Esophagus squamous epithelium (tissue), 5 donors: ENCODE results near the gene TMEM121. TPM values are rescaled to one million over a fixed set of nuclear protein-coding genes. Genes with fewer than 3 reads are reported as not detected.
A peak's percentile ranks its signal among the peaks of the same experiment; 100 is the strongest.

Experiments used
- DNase-seq: peaks from one replicate; lab custom pipeline; 2025; lab: John Stamatoyannopoulos, UW
- H3K27ac ChIP-seq, 4 donors: fragments of 200-600 bp; sonication (generic); one replicate each; pipeline ENCODE4 v1.5.1; 2016 to 2019; ENCODE audit warnings: mild to moderate bottlenecking in 1 of 4
- H3K27me3 ChIP-seq, 4 donors: fragments of 200-600 bp; sonication (generic); 1 replicate in 3 of 4; 2 replicates in 1 of 4; pipeline versions ENCODE4 v1.5.1 to v1.6.0; 2017 to 2021; ENCODE audit warnings: antibody characterized with exemption in 1 of 4
- H3K36me3 ChIP-seq, 3 donors: fragments of 200-600 bp; sonication (generic); one replicate each; pipeline ENCODE4 v1.5.1; 2016 to 2019
- H3K4me1 ChIP-seq, 3 donors: fragments of 200-600 bp; sonication (generic); one replicate each; pipeline ENCODE4 v1.5.1; 2017 to 2019
- H3K4me3 ChIP-seq, 4 donors: fragments of 200-600 bp; sonication (generic); 1 replicate in 3 of 4; 2 replicates in 1 of 4; pipeline ENCODE4 v1.5.1; 2016 to 2019; ENCODE audit warnings: mild to moderate bottlenecking in 2 of 4, moderate library complexity in 1 of 4
- H3K9me3 ChIP-seq, 3 donors: fragments of 200-600 bp; sonication (generic); one replicate each; pipeline ENCODE4 v1.5.1; 2016 to 2019
- POLR2A ChIP-seq, 4 donors: fragments of 450-650 bp; IDR thresholded peaks; one replicate each; pipeline ENCODE4 v1.6.1; 2017; ENCODE audit warnings: antibody characterized with exemption in 4 of 4, mild to moderate bottlenecking in 4 of 4, moderate library complexity in 3 of 4
- WGBS, 2 donors: methylation state at CpG; one replicate each; pipeline ENCODE4 v1.1.5; 2018; 5-methylcytosine and 5-hydroxymethylcytosine counted together
- intact Hi-C: fragments of 100-400 bp; cut with DNase I; formaldehyde crosslinking; loops from one replicate; pipeline ENCODE4 v1.15.0; 2022
- total RNA-seq, 4 donors: library from RNA; depleted of rRNA; stranded (reverse); fragments of >200 nt; gene quantifications; one replicate each; pipeline ENCODE4 v1.1.0, GENCODE V29; 2016
- TF ChIP-seq, protein P1 (sequence below), 6 experiments: fragments of 450-650 bp in 4 of 6; fragments of 200-600 bp in 2 of 6; sonication (generic) in 2 of 6; IDR thresholded peaks; one replicate each; pipeline ENCODE4 v1.5.1; 2016 to 2019; ENCODE audit warnings: antibody characterized with exemption in 6 of 6, mild to moderate bottlenecking in 4 of 6, moderate library complexity in 4 of 6
- donor health status: DM: yes; HTN: yes; CAD: no.

TMEM121 gene
- total RNA-seq, 4 donors from 2014 or later, result 0.61 to 2.1 (median 1.6) TPM

DNA sequence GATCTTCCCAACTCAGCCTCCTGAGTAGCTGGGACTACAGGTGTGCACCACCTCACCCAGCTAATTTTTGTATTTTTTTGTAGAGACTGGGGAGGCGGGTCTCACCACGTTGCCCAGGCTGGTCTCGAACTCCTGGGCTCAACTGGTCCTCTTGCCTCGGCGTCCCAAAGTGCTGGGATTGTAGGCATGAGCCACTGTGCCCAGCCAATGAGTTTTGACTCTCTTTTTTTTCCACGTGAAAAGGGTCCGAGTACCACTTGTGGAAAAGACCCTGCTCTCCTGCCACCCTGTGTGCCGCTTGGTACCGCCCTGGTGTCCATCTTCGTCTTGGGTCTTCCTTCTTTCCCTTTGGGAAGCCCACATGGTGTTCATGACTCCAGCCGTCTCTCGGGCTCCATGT, 17.8 kb upstream of the TMEM121 start:
- no peak for DNase-seq
- Histone ChIP-seq H3K27ac (no peak overlapping the region), H3K9me3 (no peaks in the 10 kb centered on the region), H3K4me1 (peaks cover 0 to 8% (median 0%) of the 10 kb centered on the region in 3 donors), H3K4me3 (no peak overlapping the region), H3K36me3 (no peaks in the 10 kb centered on the region), H3K27me3 (peaks cover 0 to 56% (median 0%) of the 10 kb centered on the region in 4 donors)
- intact Hi-C loops, result no loop called here
- WGBS, 2 donors, result 87 to 92% methylated on average over 10 to 12 of the region's 12 CpGs
- no peak for TF ChIP-seq POLR2A (IDR thresholded peaks at IDR 0.05)
- TF ChIP-seq, protein P1, sequence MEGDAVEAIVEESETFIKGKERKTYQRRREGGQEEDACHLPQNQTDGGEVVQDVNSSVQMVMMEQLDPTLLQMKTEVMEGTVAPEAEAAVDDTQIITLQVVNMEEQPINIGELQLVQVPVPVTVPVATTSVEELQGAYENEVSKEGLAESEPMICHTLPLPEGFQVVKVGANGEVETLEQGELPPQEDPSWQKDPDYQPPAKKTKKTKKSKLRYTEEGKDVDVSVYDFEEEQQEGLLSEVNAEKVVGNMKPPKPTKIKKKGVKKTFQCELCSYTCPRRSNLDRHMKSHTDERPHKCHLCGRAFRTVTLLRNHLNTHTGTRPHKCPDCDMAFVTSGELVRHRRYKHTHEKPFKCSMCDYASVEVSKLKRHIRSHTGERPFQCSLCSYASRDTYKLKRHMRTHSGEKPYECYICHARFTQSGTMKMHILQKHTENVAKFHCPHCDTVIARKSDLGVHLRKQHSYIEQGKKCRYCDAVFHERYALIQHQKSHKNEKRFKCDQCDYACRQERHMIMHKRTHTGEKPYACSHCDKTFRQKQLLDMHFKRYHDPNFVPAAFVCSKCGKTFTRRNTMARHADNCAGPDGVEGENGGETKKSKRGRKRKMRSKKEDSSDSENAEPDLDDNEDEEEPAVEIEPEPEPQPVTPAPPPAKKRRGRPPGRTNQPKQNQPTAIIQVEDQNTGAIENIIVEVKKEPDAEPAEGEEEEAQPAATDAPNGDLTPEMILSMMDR (IDR thresholded peaks at IDR 0.05), result no peak

DNA sequence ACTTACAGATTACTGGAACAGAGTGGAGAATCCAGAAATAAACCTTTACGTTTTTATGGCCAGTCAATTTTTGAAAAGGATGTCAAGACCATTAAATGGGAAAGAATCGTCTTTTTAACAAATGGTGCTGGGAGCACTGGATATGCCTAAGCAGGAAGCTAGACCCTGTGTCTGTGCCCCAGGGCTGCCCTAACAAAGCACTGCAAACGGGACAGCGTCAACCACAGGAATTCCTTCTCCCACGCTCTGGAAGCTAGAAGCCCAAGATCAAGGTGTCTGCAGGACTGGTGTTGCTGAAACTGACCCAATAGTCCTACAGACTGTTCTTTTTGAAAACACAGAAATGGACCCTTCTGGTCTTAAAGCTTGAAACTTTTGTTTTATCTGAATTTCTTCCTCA, 9.3 kb upstream of the TMEM121 start:
- intact Hi-C loops, result no loop called here
- 44 to 54% methylated on average over 5 of the region's 5 CpGs for WGBS, 2 donors

DNA sequence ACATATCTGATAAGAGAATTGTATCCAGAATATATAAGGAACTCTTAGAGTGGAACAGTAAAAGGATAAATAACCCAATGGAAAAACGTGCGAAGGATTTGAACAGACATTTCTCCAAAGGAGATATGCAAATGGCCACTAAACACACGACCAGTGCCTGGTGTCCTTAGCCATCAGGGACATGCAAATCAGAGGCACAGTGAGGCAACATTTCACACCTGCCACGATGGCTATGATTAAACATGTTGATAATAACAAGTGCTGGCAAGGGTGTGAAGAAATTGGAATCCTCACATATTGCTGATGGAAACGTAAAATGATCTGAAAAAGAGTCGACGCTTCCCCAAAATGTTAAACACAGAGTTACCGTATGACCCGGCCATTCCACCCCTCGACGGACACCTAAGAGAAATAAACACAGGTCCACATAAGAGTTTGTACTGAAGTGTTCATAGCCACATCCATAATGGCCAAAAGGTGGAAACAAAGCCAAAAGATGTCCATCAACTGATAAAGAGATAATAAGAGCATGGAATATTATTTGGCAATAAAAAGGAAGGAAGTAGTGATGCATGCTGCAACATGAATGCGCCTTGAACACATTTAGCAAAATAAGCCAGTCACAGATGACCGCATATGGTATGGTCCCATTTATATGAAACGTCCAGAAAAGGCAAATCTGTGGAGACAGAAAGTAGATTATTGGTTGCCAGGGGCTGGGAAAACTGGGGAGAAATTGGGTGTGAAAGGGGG, 6.3 kb upstream of the TMEM121 start:
- no peaks in the 10 kb centered on the region for H3K36me3 ChIP-seq
- H3K4me3 ChIP-seq, result no peak overlapping the region
- H3K9me3 ChIP-seq, result no peaks in the 10 kb centered on the region
- no peak for TF ChIP-seq POLR2A (IDR thresholded peaks at IDR 0.05)
- TF ChIP-seq, protein P1 (IDR thresholded peaks at IDR 0.05), result no peak
- DNase-seq, result no peak
- H3K27ac ChIP-seq, result no peak overlapping the region
- H3K27me3 ChIP-seq, result peaks cover 0 to 27% (median 0%) of the 10 kb centered on the region in 4 donors
- intact Hi-C loops, result no loop called here
- WGBS, 2 donors, result 63% methylated on average over 14 of the region's 14 CpGs
- H3K4me1 ChIP-seq, result no peaks in the 10 kb centered on the region

More for the DNA sequence above, 9.3 kb upstream of the TMEM121 start:
- TF ChIP-seq POLR2A (IDR thresholded peaks at IDR 0.05), result no peak
- TF ChIP-seq, protein P1 (IDR thresholded peaks at IDR 0.05), result no peak
- Histone ChIP-seq H3K4me3 (no peak overlapping the region), H3K27me3 (peaks cover 0 to 44% (median 0%) of the 10 kb centered on the region in 4 donors), H3K9me3 (no peaks in the 10 kb centered on the region), H3K4me1 (peaks cover 0 to 4% (median 0%) of the 10 kb centered on the region in 3 donors), H3K36me3 (no peaks in the 10 kb centered on the region), H3K27ac (no peak overlapping the region)
- no peak for DNase-seq

DNA sequence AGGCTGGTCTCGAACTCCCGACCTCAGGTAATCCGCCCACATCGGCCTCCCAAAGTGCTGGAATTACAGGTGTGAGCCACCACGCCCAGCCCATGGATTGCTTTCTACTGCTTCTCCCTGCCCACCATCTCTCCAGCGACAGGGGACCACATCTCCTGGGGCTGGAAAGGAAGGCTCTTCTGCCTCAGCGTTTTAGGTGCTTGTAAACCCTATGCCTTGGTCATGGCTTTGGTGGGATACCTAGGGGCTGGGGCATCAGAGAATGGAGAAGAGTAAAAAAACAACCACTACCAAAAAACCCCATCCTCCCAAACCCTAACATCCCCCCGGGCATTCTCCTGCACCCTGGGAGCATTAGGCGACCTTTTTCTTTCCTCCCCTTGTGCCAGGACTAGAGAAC, 1.1 kb upstream of the TMEM121 start:
- intact Hi-C loops, result loop anchor here (5.0 kb wide), 1 partner anchor 158 kb away; no protein-coding TSS in a partner anchor
- no peaks in the 10 kb centered on the region for H3K9me3 ChIP-seq
- no peak for DNase-seq
- no peak overlapping the region for H3K4me3 ChIP-seq
- H3K27ac ChIP-seq, result peak overlapping the region in 2 of 4 donors; percentile 52 to 70
- peaks cover 0 to 58% (median 9%) of the 10 kb centered on the region in 4 donors for H3K27me3 ChIP-seq
- TF ChIP-seq, protein P1 (IDR thresholded peaks at IDR 0.05), result no peak
- no peak for TF ChIP-seq POLR2A (IDR thresholded peaks at IDR 0.05)
- 83 to 87% methylated on average over 7 to 8 of the region's 9 CpGs for WGBS, 2 donors
- H3K36me3 ChIP-seq, result no peaks in the 10 kb centered on the region
- H3K4me1 ChIP-seq, result peaks cover 19 to 40% (median 27%) of the 10 kb centered on the region in 3 donors

DNA sequence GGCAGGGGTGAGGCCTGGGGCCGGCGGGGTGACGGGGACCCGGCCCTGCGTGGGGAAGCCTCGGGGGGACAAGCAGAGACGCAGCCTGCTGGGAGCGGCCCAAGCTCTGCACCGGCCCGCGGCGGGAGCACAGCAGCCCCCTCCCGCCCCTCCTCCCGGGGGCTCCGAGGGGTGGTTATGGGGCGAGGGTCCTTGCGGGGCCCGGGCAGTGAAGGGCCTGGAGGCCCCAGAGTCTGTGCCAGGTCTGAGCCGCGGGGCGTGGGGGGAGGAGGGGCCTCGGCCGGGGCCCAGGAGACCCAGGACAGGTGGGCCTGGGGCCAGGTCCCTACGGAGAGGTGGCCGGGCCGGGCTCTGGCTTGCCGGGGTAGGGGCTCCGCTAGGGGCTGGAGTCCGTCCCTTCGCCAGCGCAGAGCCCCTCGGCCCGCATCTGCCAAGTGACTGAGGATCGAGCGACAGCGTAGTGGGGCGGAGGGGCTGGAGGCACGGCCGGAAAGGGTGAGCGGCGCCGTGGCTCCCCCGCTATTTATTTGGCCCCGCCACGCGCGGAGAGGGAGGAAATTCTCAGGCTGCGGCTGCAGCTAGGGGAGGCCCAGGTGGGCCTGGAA, 495 bp downstream of the TMEM121 start:
- H3K27ac ChIP-seq, result peak overlapping the region in 3 of 4 donors; percentile 30 to 70 (median 36)
- no CpG with 5 or more reads among the region's 48 CpGs for WGBS, 2 donors

More for the DNA sequence above, 495 bp downstream of the TMEM121 start:
- peaks cover 0 to 58% (median 9%) of the 10 kb centered on the region in 4 donors for H3K27me3 ChIP-seq
- no peak for DNase-seq
- intact Hi-C loops, result loop anchor here (5.0 kb wide), 1 partner anchor 160 kb away; no protein-coding TSS in a partner anchor
- H3K4me3 ChIP-seq, result peak overlapping the region; percentile 35 to 81 (median 54)
- TF ChIP-seq, protein P1 (IDR thresholded peaks at IDR 0.05), result no peak
- TF ChIP-seq POLR2A (IDR thresholded peaks at IDR 0.05), result no peak
- no peaks in the 10 kb centered on the region for H3K36me3 ChIP-seq
- no peaks in the 10 kb centered on the region for H3K9me3 ChIP-seq
- peaks cover 19 to 40% (median 27%) of the 10 kb centered on the region in 3 donors for H3K4me1 ChIP-seq
